ENCODE measurements around the gene TPCN1. TPM values are rescaled to one million over a fixed set of nuclear protein-coding genes. Genes with fewer than 3 reads are reported as not detected.

Gene TPCN1
- total and polyA plus RNA-seq, 2 of the 8 experiments (the other 6 are each of a cell fraction or from before 2014, with no cell fraction given) = 14.9 to 21.4 TPM

- TF ChIP-seq, protein P1, sequence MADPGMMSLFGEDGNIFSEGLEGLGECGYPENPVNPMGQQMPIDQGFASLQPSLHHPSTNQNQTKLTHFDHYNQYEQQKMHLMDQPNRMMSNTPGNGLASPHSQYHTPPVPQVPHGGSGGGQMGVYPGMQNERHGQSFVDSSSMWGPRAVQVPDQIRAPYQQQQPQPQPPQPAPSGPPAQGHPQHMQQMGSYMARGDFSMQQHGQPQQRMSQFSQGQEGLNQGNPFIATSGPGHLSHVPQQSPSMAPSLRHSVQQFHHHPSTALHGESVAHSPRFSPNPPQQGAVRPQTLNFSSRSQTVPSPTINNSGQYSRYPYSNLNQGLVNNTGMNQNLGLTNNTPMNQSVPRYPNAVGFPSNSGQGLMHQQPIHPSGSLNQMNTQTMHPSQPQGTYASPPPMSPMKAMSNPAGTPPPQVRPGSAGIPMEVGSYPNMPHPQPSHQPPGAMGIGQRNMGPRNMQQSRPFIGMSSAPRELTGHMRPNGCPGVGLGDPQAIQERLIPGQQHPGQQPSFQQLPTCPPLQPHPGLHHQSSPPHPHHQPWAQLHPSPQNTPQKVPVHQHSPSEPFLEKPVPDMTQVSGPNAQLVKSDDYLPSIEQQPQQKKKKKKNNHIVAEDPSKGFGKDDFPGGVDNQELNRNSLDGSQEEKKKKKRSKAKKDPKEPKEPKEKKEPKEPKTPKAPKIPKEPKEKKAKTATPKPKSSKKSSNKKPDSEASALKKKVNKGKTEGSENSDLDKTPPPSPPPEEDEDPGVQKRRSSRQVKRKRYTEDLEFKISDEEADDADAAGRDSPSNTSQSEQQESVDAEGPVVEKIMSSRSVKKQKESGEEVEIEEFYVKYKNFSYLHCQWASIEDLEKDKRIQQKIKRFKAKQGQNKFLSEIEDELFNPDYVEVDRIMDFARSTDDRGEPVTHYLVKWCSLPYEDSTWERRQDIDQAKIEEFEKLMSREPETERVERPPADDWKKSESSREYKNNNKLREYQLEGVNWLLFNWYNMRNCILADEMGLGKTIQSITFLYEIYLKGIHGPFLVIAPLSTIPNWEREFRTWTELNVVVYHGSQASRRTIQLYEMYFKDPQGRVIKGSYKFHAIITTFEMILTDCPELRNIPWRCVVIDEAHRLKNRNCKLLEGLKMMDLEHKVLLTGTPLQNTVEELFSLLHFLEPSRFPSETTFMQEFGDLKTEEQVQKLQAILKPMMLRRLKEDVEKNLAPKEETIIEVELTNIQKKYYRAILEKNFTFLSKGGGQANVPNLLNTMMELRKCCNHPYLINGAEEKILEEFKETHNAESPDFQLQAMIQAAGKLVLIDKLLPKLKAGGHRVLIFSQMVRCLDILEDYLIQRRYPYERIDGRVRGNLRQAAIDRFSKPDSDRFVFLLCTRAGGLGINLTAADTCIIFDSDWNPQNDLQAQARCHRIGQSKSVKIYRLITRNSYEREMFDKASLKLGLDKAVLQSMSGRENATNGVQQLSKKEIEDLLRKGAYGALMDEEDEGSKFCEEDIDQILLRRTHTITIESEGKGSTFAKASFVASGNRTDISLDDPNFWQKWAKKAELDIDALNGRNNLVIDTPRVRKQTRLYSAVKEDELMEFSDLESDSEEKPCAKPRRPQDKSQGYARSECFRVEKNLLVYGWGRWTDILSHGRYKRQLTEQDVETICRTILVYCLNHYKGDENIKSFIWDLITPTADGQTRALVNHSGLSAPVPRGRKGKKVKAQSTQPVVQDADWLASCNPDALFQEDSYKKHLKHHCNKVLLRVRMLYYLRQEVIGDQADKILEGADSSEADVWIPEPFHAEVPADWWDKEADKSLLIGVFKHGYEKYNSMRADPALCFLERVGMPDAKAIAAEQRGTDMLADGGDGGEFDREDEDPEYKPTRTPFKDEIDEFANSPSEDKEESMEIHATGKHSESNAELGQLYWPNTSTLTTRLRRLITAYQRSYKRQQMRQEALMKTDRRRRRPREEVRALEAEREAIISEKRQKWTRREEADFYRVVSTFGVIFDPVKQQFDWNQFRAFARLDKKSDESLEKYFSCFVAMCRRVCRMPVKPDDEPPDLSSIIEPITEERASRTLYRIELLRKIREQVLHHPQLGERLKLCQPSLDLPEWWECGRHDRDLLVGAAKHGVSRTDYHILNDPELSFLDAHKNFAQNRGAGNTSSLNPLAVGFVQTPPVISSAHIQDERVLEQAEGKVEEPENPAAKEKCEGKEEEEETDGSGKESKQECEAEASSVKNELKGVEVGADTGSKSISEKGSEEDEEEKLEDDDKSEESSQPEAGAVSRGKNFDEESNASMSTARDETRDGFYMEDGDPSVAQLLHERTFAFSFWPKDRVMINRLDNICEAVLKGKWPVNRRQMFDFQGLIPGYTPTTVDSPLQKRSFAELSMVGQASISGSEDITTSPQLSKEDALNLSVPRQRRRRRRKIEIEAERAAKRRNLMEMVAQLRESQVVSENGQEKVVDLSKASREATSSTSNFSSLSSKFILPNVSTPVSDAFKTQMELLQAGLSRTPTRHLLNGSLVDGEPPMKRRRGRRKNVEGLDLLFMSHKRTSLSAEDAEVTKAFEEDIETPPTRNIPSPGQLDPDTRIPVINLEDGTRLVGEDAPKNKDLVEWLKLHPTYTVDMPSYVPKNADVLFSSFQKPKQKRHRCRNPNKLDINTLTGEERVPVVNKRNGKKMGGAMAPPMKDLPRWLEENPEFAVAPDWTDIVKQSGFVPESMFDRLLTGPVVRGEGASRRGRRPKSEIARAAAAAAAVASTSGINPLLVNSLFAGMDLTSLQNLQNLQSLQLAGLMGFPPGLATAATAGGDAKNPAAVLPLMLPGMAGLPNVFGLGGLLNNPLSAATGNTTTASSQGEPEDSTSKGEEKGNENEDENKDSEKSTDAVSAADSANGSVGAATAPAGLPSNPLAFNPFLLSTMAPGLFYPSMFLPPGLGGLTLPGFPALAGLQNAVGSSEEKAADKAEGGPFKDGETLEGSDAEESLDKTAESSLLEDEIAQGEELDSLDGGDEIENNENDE (IDR thresholded peaks at IDR 0.05; ENCODE audit: insufficient replicate concordance, low read length) = no peak
- no peak for TF ChIP-seq USF2 (IDR thresholded peaks at IDR 0.05; ENCODE audit: low read length)
- TF ChIP-seq SIRT6 (IDR thresholded peaks at IDR 0.05; ENCODE audit: low read length) = no peak
- TF ChIP-seq JUND (IDR thresholded peaks at IDR 0.05; ENCODE audit: low read length) = no peak
- TF ChIP-seq ATF2 (IDR thresholded peaks at IDR 0.05; ENCODE audit: low read length) = no peak
- no peak for TF ChIP-seq CEBPB (IDR thresholded peaks at IDR 0.05; ENCODE audit: low read depth, low read length)
- TF ChIP-seq SAP30 (IDR thresholded peaks at IDR 0.05; ENCODE audit: insufficient read depth, insufficient replicate concordance, low read length) = no peak
- no peak for TF ChIP-seq RXRA (IDR thresholded peaks at IDR 0.05; ENCODE audit: insufficient read depth, low read depth, low read length)
These were observed 27.7 kb downstream of the TPCN1 start (continued) for GRCh38 chr12:113248842-113249435.

Data from H1 (cell line).